ENCODE data around the gene CLDN2.

- no peak for TF ChIP-seq CTCF (IDR thresholded peaks at IDR 0.05; ENCODE audit: low read depth, low read length)
- no peak for TF ChIP-seq EZH2phosphoT487 (IDR thresholded peaks at IDR 0.05; ENCODE audit: low read depth)
Measured at GRCh38 chrX:106948641-106949040, 28.4 kb downstream of the CLDN2 start.
